Stimulated activated CD8-positive, alpha-beta memory T cell treated with anti-CD3 and anti-CD28 coated beads, Interleukin-15, amount 100 ng/mL, for 4 hours (primary cell): ENCODE results near the gene MIER2.
"Not testable (repeated sequence)": the region's sequence is repeated elsewhere in the genome, so short reads cannot be mapped to it uniquely, and the experiment has no call there.

Source experiments
- DNase-seq, 2 donors: peaks; one replicate each; pipeline ENCODE4 v3.0.0-alpha.2; 2020; ENCODE audit warnings: low read depth in 2 of 2

Gene MIER2

DNA sequence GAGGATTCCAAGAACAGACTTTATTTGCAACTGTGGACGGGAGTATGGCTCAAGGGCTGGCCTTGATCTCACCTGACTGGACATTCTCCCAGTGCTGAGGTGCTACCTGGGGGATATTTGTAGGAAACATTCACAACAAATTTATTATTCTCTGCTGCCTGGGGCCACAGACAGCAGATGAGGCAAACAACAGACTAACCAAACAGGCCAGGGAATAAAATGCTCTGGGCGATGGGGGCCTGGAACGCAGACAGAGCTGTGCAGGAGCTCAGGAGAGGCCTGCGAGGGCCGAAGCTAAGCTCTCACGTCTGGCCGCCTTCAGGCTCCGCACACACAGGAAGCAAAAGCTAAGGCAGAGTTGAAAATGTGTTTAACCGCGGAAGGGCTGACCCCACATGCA is 61.2 kb downstream of the MIER2 start:
- DNase-seq = no peak

DNA sequence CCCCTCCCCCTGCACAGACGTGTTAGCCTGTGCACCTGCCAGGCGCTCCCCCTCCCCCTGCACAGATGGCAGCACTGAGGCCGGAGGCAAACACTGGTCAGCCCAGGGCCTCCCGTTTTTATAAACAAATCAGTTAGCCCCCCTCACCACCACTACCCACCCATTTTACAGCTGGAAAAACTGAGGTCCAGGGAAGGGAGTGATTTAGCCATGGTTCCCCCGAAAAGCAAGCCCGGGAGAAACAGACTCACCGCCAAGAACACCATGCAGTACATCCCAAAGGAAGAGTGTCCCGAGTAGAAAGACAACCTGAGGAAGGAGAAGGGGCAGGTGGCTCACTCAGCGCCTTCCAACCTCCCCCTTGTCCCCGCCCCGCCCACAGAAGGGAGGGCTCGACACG is 62.1 kb downstream of the MIER2 start:
- no peak for DNase-seq

DNA sequence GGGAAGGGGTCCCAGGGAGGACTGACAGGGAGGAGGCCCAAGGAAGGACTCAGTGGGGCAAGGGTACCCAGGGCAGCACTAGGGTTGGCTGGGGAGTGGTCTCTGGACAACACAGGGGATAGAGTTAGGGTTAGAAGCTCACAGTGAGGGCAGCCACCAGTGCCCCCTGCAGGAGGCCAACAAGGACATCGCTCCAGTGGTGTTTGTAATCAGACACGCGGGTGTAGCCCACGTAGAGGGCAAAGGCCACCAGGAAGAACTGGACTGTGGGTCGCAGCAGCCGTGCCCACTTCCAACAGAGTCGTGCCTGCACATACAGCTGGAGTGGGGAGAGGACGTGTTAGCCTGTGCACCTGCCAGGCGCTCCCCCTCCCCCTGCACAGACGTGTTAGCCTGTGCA is 62.6 kb downstream of the MIER2 start:
- no peak for DNase-seq

DNA sequence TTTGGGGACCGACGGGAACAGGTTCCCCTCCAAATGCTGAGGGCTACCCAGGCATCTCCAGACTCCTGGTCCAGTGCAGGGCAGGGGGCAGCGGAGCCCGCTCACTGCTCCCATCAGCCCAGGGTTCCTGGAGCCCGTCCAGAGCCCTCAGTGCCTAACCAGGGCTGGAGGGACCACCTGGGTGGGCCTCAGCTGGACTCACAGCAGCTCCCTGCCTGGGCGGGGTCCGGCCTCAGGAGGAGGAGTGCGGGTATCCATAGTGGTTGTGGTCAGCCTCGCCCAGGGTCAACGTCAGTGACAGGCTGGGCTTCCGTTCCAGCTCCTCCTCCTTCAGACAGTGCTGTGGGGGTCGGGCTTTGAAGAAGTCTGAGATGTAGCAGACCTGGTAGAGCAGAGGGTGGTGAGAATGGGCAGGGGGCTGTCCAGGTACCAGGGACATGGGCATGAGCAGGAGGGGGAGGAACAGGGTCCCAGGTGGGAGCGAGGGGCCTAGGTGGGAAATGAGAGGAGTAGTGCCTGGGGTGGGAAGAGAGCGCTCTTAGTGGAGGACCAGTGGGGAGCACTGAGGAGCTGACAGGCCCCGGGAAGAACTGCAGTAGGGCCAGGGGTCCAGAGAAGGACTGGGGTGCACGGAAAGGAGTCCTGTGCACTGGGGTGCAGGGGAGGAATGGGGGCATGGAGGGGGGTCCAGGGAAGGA is 63.3 kb downstream of the MIER2 start:
- no peak for DNase-seq

DNA sequence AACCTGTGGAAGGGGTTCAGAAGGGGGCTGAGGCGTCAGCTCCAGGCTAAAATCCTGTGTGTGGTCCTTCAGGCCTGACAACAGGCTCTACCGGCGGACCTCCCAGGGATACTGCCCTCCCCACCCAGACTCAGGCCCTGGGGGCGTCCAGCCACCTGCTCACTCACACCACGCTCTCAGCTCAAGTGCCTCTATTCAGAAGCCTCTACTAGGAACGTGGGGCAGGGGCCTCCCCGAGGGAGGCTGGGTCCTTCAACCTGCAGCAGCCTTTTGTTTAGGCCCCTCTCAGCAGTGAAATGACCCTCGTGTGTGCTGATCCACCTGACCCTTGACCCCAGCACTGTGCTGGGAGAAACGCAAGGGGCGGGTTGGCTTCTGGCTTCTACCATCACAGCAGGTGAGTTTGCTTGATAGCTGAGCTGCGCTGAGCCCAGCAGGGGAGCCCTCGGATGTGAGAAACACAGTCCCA is 64.0 kb downstream of the MIER2 start:
- no peak for DNase-seq

DNA sequence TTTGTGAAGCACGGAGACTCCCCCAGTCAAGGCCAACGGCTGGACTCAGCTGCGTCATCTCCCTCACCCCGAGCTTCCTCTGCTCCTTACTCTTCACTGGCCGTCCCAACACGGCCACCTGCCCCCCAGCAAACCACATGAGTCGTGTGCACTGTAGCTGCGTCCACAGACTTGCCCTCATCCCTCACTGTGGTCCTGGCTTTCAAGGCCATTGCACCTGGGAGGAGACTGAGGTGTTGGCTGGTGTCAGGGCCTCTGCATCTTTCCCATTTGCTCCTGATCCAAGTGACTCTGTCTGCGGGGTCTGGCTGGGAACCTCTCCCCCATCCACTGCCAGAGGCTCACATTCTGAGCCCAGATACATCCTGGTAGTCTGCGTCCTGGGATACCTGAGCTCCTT is 64.9 kb downstream of the MIER2 start:
- DNase-seq = no peak

DNA sequence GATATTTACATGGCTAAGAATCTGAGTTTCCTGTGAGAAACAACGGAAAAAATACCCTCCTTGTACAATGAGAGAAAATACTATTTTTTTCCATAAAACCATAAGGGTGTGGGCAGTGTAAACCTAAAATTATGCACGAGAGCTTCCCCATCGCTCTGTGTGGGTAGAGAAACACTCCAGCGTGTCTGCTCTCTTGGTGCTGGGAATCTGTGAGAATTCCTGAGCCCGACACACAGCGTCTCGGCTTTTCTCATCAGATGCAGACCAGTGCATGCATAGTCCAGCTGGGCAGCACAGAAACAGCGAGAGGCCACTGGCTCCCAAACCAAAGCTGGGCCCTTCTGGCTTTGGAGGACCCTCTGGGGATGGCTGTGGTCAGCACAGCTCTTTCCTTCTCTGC is 65.4 kb downstream of the MIER2 start:
- DNase-seq = no peak

DNA sequence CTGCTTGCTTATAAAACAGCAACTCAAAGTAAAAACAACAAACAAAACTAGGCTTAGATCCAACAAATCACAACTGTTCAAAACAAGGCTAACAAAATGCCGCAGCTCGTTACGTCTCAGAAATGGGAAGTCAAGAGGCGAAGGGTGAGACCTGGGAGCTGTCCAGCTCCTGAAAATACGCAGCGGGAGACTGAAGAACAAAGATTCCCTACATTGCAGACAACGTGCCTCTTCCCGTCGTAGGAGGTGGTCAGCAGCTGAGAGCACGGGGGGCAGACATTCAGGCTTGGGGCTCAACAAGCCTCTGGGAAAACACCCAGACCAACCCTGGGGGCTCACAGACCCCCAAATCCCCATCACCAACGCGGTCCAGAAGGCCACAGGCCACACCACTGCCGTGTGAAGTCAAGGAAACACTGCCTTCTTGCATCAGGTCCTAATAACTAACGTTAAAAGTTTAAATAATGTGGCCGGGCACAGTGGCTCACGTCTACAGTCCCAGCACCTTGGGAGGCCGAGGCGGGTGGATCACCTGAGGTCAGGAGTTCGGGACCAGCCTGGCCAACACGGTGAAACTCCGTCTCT is 66.9 kb downstream of the MIER2 start:
- no peak for DNase-seq

DNA sequence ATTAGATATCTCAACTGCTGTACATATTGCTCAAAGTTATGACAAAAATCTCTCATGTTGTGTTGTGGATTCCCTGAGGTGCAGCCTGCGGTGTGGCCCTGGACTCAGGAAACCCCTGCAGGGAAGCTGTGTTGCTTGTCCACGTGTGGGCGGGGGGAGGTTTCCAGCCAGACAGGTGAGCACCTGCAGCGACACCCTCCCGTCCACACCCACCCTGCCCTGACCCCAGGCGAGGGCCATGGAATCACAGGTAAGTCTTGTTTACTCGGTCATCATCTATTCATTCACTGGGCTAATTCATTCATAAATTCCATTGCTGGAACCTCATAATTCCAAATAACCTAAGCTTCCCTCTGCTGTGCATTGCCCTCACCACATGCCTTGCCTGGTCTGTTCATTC is 67.5 kb downstream of the MIER2 start:
- DNase-seq = no peak

DNA sequence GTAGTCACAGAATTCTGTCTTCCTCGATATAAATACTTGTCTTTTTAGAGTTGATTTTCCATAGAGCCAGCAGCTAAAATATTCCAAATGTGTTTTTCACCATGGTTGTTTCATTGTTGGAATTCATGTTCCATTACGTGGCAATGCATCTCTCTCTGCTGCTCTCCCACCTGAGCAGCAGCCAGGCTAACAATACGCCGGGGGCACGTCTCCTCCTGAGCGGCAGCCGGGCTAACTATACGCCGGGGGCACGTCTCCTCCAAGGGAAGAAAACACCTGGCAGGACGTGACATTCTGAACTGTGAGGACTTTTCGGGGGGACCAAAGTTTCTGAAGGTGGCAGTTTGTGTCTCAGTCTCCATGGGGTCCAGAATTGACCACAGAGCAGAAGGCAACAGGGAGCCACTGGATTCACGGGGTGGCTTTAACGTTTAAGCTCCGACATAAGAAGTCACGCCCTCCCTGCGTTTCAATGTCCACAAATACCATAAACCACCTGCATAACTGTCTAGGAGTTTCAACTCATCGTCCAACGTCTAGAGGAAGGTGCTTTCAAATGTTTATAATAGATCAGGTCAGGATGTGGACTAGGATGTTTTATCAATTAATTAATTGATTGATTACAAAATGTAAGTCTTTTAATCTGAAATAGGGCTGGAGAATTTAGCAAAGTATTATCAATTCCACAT is 68.5 kb downstream of the MIER2 start:
- DNase-seq = no peak

DNA sequence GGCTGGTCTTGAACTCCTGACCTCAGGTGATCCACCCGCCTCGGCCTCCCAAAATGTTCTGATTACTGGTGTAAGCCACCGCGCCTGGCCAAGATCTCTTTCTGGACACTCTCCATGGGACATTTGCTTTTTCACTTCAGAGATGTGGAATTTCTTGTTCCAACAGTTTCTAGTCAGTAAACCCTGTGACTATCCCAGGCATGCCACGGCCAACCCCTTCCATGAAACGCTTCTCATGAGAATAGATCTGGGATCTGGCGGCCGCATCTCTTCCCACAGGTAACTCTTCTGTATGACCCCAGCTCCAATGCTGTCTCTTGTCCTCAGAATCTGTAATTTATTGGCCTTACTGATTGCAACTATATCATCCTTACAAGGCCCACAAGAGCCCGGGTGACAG is 69.6 kb downstream of the MIER2 start:
- no peak for DNase-seq

DNA sequence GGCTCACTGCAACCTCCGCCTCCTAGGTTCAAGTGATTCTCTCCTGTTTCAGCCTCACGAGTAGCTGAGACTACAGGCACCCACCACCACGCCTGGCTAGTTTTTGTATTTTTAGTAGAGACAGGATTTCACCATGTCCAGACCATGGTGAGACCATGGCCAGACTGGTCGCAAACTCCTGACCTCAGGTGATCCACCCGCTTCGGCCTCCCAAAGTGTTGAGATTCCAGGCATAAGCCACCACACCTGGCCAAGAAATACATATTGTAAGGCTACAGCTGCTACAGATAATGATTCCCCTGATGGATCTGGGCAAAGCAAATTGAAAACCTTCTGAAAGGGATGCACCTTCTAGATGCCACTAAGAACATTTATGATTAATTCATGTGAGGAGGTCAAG is 71.2 kb downstream of the MIER2 start:
- no peak for DNase-seq

DNA sequence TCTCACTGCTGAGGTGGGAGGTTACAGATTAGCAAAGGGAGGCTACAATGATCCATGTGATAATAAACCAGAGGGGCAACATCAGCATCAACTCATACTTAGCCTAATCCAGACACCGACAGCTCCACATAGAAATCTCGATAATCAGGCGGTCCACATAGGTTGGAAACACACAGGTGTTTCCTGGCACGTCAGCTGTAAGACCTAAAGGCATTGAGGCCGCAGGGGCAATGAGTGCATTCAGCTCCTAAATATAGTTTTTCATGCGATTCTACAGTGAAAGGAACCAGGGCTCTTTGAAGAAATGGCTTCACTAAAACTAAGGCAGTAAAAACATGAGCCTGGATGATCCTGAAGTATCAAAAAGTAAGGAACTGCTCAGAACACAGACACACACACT is 72.7 kb downstream of the MIER2 start:
- DNase-seq = no peak

DNA sequence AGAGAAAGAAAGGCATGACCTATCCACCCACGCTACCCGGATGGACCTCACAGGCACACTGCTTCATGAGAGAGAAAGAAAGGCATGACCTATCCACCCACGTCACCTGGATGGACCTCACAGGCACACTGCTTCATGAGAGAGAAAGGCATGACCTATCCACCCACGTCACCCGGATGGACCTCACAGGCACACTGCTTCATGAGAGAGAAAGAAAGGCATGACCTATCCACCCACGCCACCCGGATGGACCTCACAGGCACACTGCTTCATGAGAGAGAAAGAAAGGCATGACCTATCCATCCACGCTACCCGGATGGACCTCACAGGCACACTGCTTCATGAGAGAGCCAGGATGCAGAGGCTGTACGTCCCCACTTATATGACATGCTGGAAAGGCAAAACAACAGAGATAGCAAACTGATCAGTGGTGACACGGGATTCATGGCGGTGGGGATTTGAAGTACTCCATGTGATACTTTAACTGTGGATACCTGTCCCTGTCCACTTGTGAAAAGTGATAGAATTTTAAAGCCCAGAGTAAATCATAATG is 73.8 kb downstream of the MIER2 start:
- not testable (repeated sequence) for DNase-seq

DNA sequence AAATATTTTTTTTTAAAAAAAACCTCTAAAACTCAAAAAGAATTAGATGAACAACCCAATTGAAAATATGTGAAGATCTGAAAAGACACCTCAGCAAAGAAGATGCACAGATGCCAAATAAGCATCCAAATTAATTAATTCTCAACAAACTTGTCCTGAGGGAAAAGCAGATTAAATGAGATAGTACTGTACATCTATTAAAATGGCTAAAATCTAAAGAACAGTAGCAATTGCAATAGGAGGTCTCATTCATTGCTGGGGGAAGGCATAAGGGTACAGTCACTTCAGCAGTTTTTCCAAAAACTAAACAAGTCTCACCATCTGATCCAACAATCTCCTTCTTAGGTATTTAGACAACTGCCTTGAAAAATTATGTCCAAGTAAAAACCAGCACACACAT is 75.4 kb downstream of the MIER2 start:
- DNase-seq = no peak

DNA sequence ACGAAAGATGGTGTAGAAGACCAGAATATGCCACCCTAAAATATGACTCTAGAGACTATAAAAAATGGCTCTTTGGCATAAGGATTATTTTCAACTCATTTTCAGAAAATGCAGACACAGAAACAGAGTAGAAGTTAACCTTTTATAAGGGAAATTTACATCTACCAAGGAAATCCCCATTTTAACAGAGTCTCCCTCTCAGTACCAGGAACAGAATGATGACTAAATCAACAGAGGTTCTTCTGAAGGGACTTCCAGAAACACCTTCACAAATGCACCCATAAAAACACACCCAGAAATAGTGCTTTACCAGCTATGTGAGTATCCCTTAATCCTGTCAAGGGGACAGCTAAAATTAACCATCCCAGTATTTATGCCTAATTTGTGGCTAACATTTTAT is 82.5 kb downstream of the MIER2 start:
- no peak for DNase-seq

DNA sequence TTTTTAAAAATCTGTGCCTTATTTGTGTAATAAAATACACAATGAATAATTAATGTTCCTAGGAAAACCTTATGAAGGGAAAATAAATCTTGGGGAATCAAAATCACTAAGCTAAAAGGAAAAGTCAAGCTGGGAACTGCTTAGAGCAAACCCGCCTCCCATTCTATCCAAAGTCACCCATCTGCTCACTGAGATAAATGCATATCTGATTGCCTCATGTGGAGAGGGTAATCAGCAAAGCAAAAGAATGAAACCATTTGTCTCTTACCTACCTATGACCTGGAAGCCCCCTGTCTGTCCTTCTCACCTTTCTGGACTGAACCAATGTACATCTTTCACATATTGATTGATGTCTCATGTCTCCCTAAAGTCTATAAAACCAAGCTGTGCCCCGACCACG is 87.8 kb downstream of the MIER2 start:
- DNase-seq = not testable (repeated sequence)
